ENCODE results near the gene TRMT10C.
"Not testable (repeated sequence)": the region's sequence is repeated elsewhere in the genome, so short reads cannot be mapped to it uniquely, and the experiment has no call there.

Gene TRMT10C

DNA sequence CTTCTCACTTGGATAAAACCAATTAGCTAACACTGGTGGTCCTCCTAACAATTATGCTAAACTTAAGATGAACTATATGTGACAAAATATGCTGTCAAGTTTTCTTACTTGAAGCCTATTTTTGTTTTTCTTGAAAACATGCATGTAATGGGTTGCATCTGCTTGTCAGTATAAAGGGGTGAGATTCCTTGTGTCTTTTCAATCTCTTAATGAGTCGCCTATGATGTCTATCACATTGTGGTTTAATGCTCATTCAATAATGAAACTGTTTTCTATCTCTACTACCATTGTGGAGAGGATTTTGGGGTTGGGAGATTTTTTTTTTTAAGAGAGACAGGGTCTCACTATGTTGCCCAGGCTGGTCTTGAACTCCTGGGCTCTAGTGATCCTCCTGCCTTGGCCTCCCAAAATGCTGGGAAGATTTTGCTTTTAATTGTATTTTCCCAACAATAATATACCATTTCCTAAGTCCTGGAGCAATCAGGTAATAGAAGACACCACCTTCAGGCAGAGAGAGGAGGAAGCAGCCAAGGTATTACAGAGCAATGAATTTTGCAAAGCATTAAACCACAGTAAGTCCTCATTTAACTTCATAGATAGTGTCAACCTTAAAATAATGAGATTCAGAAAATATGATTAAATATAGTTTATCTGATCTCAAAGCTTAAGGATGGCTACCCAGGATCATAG is 17.4 kb upstream of the TRMT10C start:
- no peak for DNase-seq (ENCODE audit: extremely low read depth in 1 of 2, low read depth in 1 of 2)

DNA sequence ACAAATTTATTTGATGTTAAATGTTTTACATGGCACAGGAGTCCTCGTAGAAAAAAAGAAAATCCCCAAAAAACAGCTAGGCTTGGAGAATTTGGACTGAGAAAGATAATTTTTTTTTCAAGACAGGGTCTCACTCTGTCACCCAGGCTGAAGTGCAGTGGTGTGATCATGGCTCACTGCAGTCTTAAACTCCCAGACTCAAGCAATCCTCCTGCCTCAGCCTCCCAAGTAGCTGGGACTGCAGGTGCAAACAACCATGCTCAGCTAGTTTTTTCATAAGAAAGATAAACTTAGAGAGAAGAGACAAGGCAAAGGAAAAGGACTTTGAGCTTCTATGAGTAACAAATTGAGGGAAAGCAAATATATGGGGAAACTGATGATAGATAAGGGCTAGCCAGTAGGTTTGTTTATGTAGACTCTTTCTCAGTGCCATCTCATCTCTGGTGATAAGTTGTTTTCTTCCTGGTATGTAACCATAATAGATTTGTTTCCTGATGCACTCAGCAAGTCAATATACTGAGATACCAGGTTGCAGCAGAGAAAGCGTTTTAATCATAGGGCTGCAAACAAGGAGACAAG is 13.1 kb upstream of the TRMT10C start:
- DNase-seq (ENCODE audit: extremely low read depth in 1 of 2, low read depth in 1 of 2): no peak

DNA sequence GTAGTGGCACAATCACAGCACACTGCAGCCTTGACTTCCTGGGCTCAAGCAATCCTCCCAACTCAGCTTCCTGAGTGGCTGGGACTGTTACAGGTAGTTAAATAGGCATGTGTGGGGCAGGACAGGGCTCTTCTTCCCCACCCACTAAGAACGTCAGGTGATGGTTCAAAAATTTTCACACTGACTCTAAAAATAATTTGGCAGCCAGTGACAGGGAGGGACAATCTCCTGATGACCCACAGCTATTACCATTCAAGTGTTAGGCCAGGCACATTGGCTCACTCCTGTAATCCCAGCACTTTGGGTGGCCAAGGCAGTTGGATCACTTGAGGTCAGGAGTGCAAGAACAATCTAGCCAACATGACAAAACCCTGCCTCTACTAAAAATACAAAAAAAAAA is 12.2 kb upstream of the TRMT10C start:
- no peak for DNase-seq (ENCODE audit: extremely low read depth in 1 of 2, low read depth in 1 of 2)

DNA sequence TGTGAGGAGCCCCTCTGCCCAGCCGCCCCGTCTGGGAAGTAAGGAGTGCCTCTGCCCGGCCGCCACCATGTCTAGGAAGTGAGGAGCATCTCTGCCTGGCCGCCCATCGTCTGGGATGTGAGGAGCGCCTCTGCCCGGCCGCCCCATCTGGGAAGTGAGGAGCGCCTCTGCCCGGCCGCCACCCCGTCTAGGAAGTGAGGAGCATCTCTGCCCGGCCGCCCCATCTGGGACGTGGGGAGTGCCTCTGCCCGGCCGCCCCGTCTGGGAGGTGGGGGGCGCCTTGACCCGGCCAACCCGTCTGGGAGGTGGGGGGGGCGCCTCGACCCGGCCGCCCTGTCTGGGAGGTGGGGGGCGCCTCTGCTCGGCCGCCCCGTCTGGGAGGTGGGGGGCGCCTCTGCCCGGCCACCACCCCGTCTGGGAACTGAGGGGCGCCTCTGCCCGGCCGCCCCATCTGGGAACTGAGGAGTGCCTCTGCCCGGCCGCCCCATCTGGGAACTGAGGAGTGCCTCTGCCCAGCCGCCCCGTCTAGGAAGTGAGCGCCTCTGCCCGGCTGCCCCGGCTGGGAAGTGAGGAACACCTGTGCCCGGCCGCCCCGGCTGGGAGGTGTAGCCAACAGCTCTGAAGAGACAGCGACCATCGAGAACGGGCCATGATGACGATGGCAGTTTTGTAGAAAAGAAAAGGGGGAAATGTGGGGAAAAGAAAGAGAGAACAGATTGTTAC is 10.1 kb upstream of the TRMT10C start:
- DNase-seq (ENCODE audit: extremely low read depth in 1 of 2, low read depth in 1 of 2): not testable (repeated sequence)

DNA sequence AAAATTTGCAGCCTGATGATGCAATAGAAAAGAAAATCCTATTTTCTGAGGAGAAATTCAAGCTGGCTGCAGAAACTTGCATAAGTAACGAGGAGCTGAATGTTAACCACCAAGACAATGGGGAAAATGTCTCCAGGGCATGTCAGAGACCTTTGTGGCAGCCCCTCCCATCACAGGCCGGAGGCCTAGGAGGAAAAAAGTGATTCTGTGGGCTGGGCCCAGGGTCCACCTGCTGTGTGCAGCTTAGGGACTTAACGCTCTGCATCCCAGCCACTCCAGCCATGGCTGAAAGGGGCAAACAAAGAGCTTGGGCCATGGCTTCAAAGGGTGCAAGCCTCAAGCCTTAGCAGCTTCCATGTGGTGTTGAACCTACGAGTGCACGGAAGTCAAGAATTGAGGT is 8.3 kb upstream of the TRMT10C start:
- not testable (repeated sequence) for DNase-seq (ENCODE audit: extremely low read depth in 1 of 2, low read depth in 1 of 2)

DNA sequence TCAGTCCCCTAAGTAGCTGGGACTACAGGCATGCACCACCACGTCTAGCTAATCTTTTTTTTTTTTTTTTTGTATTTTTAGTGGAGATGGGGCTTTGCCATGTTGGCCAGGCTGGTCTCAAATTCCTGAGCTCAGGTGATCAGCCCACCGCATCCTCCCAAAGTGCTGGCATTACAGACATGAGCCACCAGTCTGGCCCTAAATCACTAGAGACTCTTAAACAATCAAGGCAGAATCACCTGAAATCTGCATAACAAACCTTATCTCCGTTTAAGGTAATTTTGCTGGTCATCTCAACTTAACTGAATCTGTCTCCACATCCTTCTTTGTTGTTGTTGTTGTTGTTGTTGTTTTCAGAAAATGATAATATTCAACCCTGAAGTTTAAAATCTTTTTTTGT is 5.6 kb upstream of the TRMT10C start:
- no peak for DNase-seq (ENCODE audit: extremely low read depth in 1 of 2, low read depth in 1 of 2)

DNA sequence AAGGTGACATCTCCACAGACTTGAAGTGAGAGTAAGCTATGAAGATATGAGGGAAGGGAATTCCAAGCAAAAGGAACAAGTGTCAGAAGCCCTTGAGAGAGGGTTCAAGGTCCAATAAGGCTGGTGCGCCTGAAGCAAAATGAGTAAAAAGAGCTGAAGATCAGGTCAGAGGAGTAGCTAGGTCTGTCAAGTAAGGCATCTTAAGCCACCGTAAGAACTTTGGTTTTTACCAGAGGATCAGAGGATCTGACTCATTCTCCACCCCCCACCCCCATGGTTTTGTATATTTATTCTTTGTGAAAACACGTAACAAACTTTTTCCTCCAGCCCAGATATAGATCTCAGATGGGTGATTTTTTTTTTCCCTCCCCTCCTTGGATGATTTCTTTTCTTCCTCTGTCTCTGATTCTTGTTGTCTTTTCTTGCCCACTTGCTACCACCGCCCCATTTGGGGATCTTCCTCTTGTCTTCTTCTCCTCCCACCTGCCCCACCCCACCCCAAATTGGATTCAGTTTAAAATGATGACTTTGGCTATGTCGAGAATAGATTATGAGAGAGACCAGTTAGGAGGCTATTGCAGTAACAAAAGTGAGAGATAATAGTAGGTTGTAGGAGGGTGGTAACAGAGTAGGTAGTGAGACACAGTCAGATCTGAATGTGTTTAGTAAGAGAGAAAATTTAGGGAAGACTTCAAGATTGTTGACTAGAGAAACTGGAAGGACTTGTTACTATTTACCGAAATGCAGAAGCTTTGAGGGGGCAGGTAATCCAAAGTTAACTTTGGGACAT is 6.1 kb downstream of the TRMT10C start:
- peak in 1 of 2 donors; percentile 53 for DNase-seq (ENCODE audit: extremely low read depth in 1 of 2, low read depth in 1 of 2)

DNA sequence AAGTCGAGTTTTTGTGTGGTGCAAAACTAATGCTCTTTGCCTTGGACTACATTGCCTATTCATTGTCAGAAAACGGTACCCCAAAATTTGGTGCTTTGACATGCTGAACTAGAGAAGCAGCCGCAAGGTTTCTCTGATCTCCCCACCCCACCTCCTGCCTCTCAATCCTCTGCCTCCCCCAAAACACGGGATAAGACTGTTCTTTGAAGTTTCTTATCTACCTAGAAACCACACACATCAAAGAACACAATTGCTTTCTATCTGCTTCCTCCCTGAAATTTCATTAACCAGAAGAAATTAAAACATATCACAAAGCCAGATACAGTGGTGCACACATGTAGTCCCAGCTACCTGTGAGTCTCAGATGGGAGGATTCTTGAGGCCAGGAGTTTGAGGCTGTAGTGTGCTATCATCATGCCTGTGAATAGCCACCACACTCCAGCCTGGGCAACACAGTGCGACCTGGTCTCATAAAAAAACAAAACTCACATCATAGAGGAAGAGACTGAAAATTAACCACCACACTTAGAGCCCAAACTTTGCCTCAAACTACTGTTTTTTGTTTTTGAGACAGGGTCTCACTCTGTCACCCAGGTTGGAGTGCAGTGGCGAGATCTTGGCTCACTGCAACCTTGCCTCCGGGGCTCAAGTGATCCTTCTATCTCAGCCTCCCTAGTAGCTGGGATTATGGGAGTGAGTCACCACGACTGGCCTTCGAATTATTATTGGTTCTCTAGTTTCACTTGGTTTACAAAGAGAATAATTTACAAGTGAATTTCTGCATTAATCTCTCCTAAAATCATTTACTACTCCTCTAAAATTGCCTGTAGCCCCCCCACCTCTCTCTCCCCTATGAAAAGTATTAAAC is 9.6 kb downstream of the TRMT10C start:
- no peak for DNase-seq (ENCODE audit: extremely low read depth in 1 of 2, low read depth in 1 of 2)

DNA sequence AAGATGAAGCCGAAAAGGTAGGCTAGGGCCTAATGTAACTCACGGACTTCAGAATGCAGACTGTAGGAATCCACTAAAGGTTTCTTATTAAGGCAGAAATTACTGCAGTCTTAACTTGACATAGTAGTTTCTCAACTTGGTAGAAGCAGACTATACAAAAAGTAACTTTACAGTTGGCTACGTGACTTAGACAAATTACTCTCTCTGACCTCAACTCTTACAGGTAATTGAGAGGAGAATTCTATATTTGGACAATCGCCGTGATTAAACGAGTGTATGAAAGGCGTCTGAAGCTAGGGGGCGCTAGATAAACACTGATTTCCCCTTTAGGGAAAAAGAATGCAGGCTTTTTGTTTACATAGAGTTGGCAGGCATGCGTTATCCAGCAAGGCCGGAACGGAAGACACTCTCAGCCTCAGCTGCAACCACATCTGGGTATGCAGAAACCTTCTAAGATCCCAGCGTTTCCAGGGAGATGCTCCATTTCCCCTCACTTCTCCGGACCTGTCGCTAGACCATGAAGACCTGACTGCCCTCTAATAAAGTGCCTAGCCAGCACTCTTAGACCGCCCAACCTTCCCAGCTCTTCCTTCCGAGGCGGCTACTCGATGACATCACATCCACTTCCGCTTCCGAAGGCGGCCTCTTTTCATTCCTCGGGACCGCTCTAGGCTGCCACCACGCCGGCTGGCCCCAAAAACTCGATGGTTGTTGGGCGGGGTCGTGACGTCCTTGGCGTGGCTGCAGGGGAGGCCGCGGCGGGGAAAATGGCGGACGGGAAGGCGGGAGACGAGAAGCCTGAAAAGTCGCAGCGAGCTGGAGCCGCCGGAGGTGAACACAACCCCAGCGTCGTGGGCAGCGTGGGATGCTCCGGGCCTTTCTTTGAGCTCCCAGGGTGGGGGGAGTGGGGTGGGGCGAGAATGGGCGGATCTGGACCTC is 12.1 kb downstream of the TRMT10C start, which contains the start of gene PCNP:
Gene PCNP (plus strand): TSS at position 732 of the 939 bp plus-strand sequence. CDS start 36 bp downstream, at position 768.
- DNase-seq (ENCODE audit: extremely low read depth in 1 of 2, low read depth in 1 of 2): peak; percentile 97 to 98

DNA sequence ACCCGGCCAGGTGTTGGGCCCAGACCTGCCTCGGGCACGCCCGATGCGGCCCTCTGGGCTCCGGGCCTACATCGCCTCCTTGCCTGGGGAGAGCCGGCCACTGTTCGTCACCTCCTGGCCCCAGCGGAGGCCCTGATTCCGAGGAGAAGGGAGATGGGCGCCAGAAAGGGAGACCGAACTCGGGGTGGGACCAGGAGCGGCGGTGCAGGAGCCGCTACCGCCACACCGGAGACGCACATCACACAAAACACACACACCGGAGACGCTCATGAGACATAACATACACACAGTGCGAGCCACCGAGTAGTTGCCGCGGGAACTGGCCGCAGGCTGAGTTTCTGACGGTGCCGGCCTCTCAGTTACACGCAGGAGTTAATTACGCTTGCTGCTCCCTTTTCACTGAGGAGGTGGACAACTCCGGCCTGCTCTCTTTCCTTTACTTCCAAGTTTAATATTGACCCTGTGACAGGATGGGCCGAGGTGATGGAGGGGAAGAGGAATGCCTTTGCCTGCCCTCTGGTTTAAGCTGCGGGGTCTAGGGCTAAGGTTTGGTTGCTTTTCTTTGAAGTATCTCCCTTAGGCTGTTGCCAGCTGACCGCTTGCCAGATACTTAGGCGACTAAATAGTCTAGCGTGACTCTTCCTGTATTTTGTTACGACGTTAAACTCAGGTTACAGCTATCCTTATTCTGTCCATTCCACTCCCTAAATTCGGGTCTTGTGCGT is 12.9 kb downstream of the TRMT10C start:
- peak; percentile 17 to 41 for DNase-seq (ENCODE audit: extremely low read depth in 1 of 2, low read depth in 1 of 2)

DNA sequence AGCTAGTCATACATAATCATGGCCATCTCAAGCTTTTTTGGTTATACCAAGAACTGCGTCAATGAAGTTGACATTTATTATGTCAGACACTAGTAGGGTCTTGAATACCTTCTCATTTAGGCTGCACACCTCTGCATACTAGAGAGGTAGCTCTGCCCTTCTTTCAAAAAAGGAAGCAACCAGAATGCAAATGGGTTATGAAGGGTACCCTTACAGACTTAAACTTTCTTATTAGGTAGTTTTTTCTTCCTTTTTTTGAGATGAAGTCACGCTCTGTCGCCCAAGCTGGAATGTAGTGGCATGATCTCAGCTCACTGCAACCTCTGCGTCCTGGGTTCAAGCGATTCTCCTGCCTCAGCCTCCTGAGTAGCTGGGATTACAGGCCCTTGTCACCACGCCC is 15.6 kb downstream of the TRMT10C start:
- DNase-seq (ENCODE audit: extremely low read depth in 1 of 2, low read depth in 1 of 2): no peak

DNA sequence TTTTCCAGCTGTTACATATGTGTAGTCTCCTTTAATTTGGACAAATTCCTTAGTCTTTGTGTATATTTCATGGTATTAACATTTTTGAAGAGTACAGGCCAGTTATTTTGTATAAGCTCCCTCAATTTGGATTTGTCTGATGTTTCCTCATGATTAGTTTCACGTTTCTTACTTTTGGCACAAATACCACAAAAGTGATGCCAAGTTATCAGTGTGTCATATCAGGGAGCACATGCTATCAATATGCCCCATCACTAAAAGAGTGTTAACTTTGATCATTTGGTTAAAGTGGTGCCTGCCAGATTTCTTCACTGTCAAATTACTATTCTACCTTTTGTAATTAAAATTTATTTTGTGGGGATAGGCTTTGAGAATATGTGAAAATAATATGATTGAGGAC is 26.9 kb downstream of the TRMT10C start:
- no peak for DNase-seq (ENCODE audit: extremely low read depth in 1 of 2, low read depth in 1 of 2)

DNA sequence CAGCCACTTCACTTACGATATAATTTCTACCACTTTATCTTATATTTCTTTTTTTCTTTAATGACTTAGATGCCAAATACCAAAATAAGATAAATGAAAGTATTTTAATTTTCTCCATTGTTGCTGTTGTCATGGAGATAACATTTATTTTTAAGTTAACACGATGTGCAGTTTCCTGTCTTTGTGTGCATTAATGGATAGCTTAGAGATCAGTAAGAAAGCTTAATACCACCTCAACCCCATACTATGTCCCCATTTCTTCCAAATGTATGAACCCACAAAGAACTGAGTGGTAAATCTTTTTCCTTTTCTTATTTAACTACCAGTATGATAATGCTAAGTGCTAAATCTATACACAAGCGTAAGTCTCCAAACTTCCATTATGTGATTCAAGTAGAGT is 29.4 kb downstream of the TRMT10C start:
- no peak for DNase-seq (ENCODE audit: extremely low read depth in 1 of 2, low read depth in 1 of 2)

DNA sequence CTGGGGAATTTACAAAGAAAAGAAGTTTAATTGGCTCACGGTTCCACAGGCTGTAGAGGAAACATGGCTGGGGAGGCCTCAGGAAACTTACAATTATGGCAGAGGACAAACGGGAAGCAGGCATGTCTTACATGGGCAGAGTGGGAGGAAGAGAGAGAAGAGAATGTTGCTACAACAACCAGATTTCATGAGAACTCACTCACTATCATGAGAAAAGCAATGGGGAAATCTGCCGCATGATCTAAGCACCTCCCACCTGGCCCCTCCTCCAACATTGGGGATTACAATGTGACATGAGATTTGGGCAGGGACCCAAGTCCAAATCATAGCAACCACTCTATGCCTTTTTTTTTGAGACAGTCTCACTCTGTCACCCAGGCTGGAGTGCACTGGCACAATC is 41.1 kb downstream of the TRMT10C start:
- DNase-seq (ENCODE audit: extremely low read depth in 1 of 2, low read depth in 1 of 2): no peak

DNA sequence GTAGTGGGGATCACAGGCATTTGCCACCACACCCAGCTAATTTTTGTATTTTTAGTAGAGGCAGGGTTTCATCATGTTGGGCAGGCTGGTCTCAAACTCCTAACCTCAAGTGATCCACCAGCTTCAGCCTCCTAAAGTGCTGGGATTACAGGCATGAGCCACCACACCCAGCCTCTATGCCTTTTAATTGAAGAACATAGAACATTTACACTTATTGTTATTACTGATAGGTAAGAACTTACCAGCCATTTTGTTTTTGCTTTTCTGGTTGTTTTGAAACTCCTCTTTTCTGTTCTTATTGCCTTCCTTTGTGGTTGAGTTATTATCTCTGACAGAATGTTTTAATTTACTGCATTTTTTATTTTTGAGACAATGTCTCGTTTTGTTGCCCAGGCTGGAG is 41.5 kb downstream of the TRMT10C start:
- no peak for DNase-seq (ENCODE audit: extremely low read depth in 1 of 2, low read depth in 1 of 2)

DNA sequence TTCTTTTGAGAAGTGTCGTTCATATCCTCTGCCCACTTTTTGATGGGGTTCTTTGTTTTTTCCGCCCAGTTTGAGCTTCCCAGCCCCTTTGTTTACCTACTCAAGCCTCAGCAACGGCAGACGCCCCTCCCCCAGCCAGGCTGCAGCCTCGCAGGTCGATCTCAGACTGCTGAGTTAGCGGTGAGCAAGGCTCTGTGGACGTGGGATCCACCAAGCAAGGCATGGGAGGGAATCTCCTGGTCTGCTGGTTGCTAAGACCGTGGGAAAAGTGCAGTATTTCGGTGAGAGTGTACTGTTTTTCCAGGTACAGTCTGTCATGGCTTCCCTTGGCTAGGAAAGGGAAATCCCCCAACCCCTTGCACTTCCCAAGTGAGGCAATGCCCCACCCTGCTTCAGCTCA is 43.7 kb downstream of the TRMT10C start:
- not testable (repeated sequence) for DNase-seq (ENCODE audit: extremely low read depth in 1 of 2, low read depth in 1 of 2)

DNA sequence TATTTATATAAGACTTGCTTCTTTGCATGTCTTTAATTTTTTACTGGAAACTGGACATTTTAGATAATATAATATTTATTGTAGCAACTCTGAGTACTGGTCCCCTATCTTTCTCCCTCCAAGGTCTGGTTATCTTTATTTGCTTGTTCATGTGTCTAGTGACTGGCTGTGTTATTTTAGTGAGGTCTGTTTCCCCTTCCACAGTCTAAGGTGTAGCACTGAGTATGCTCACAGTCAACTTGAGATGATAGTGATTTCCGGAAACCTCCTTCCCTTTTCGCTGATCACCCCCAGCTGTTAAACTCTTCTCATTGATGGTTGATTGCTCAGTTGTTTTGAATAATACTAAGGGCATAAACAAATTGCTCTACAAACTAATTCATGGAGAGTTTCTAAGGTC is 49.4 kb downstream of the TRMT10C start:
- no peak for DNase-seq (ENCODE audit: extremely low read depth in 1 of 2, low read depth in 1 of 2)

DNA sequence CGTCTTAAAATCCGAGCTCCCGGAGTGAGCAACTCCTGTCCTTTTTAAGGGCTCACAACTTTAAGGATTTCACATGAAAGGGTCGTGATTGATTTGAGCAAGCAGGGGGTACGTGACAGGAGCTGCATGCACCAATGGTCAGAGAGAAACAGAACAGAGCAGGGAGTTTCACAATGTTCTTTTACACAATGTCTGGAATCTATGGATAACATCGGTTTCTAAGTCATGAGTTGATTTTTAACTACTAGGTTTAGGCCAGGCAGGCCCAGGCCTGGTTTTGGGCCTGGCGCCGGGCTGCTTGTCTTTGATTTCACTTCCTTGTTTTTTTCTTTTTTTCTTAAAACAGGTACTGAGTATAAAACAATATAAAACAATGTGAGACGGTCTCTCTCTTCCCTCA is 51.3 kb downstream of the TRMT10C start:
- not testable (repeated sequence) for DNase-seq (ENCODE audit: extremely low read depth in 1 of 2, low read depth in 1 of 2)

DNA sequence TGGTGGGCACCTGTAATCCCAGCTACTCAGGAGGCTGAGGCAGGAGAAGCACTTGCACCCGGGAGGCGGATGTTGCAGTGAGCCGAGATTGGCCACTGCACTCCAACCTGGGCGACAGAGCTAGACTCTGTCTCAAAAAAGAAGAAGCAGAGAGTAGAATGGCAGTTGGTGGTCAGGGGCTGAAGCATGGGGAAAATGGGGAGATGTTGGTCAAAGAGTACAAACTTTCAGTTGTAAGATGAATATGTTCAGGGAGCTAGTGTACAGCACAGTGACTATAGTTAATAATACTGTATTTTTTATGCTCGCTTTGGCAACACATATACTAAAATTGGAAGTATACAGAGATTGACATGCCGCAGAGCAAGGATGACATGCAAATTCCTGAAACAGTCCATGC is 53.9 kb downstream of the TRMT10C start:
- DNase-seq (ENCODE audit: extremely low read depth in 1 of 2, low read depth in 1 of 2): no peak
